ENCODE results near the gene TEDC2. TPM values are rescaled to one million over a fixed set of nuclear protein-coding genes. Genes with fewer than 3 reads are reported as not detected.
"Not testable (repeated sequence)": the region's sequence is repeated elsewhere in the genome, so short reads cannot be mapped to it uniquely, and the experiment has no call there.

The TEDC2 gene
- total RNA-seq, 1 donor from 2014 or later = 12.1 TPM

- no peak for DNase-seq (ENCODE audit: extremely low read depth, low read depth, low spot score)
Observed at GRCh38 chr16:2475413-2476344, 15.8 kb downstream of the TEDC2 start.

- DNase-seq (ENCODE audit: extremely low read depth, low read depth, low spot score) = no peak
Observed at GRCh38 chr16:2476345-2476720, 16.4 kb downstream of the TEDC2 start.

GRCh38 chr16:2476741-2477140 lies 16.8 kb downstream of the TEDC2 start:
- no peak for DNase-seq (ENCODE audit: extremely low read depth, low read depth, low spot score)

GRCh38 chr16:2477327-2477726 lies 17.4 kb downstream of the TEDC2 start:
- no peak for DNase-seq (ENCODE audit: extremely low read depth, low read depth, low spot score)

GRCh38 chr16:2478279-2478678 lies 18.4 kb downstream of the TEDC2 start:
- DNase-seq (ENCODE audit: extremely low read depth, low read depth, low spot score) = no peak

GRCh38 chr16:2479996-2480395 lies 20.1 kb downstream of the TEDC2 start:
- not testable (repeated sequence) for DNase-seq (ENCODE audit: extremely low read depth, low read depth, low spot score)

GRCh38 chr16:2480948-2481347 lies 21.0 kb downstream of the TEDC2 start:
- DNase-seq (ENCODE audit: extremely low read depth, low read depth, low spot score) = no peak

- DNase-seq (ENCODE audit: extremely low read depth, low read depth, low spot score) = no peak
Observed at GRCh38 chr16:2481676-2482075, 21.8 kb downstream of the TEDC2 start.

GRCh38 chr16:2482249-2482648 lies 22.3 kb downstream of the TEDC2 start:
- DNase-seq (ENCODE audit: extremely low read depth, low read depth, low spot score) = no peak

GRCh38 chr16:2482708-2483534 lies 23.0 kb downstream of the TEDC2 start:
- DNase-seq (ENCODE audit: extremely low read depth, low read depth, low spot score) = no peak

GRCh38 chr16:2483939-2484897 lies 24.3 kb downstream of the TEDC2 start:
- no peak for DNase-seq (ENCODE audit: extremely low read depth, low read depth, low spot score)

- no peak for DNase-seq (ENCODE audit: extremely low read depth, low read depth, low spot score)
Observed at GRCh38 chr16:2484898-2485508, 25.1 kb downstream of the TEDC2 start.

- no peak for DNase-seq (ENCODE audit: extremely low read depth, low read depth, low spot score)
Observed at GRCh38 chr16:2485811-2486507, 26.1 kb downstream of the TEDC2 start.

- no peak for DNase-seq (ENCODE audit: extremely low read depth, low read depth, low spot score)
Observed at GRCh38 chr16:2486645-2487516, 27.0 kb downstream of the TEDC2 start.

- no peak for DNase-seq (ENCODE audit: extremely low read depth, low read depth, low spot score)
Observed at GRCh38 chr16:2487517-2487842, 27.6 kb downstream of the TEDC2 start.

GRCh38 chr16:2487903-2488531 lies 28.1 kb downstream of the TEDC2 start:
- DNase-seq (ENCODE audit: extremely low read depth, low read depth, low spot score) = no peak

GRCh38 chr16:2489581-2489980 lies 29.7 kb downstream of the TEDC2 start:
- no peak for DNase-seq (ENCODE audit: extremely low read depth, low read depth, low spot score)

Data from glomerular endothelial cell (primary cell).